Dendritic cell treated with granulocyte-macrophage colony-stimulating factor and Interleukin-4, amounts not matched to agents 40 ng/mL and 50 ng/mL, for 4 days (primary cell): ENCODE data around the gene SAMD9L.
"Not testable (repeated sequence)": the region's sequence is repeated elsewhere in the genome, so short reads cannot be mapped to it uniquely, and the experiment has no call there.

Experiments used
- H3K27ac Mint-ChIP-seq: one replicate; pipeline ENCODE4 v1.8.0; 2022; ENCODE audit warnings: mild to moderate bottlenecking, mixed read lengths
- H3K27me3 Mint-ChIP-seq: one replicate; pipeline ENCODE4 v1.8.0; 2022; ENCODE audit warnings: mild to moderate bottlenecking, mixed read lengths
- H3K36me3 Mint-ChIP-seq: one replicate; pipeline ENCODE4 v1.8.0; 2022; ENCODE audit warnings: low read depth, mixed read lengths
- H3K4me1 Mint-ChIP-seq: one replicate; pipeline ENCODE4 v1.8.0; 2022; ENCODE audit warnings: low read depth, mixed read lengths
- H3K4me3 Mint-ChIP-seq: one replicate; pipeline ENCODE4 v1.8.0; 2022; ENCODE audit warnings: mild to moderate bottlenecking, moderate library complexity, mixed read lengths
- H3K9me3 Mint-ChIP-seq: one replicate; pipeline ENCODE4 v1.8.0; 2022; ENCODE audit warnings: mixed read lengths
- intact Hi-C: fragments of 100-400 bp; cut with micrococcal nuclease; formaldehyde crosslinking; loops from one replicate; pipeline ENCODE4 v1.15.0; 2022

Gene SAMD9L

GRCh38 chr7:93132216-93132615, 16.0 kb downstream of the SAMD9L start:
- H3K9me3 Mint-ChIP-seq = peaks cover 74% of the 10 kb centered on the region
- H3K27me3 Mint-ChIP-seq = no peaks in the 10 kb centered on the region
- H3K36me3 Mint-ChIP-seq = peaks cover 44% of the 10 kb centered on the region
- H3K27ac Mint-ChIP-seq = no peak overlapping the region
- intact Hi-C loops = no loop called here
- no peaks in the 10 kb centered on the region for H3K4me1 Mint-ChIP-seq
- H3K4me3 Mint-ChIP-seq = no peak overlapping the region

GRCh38 chr7:93126954-93127353, 21.2 kb downstream of the SAMD9L start:
- H3K4me3 Mint-ChIP-seq, H3K27ac Mint-ChIP-seq, intact Hi-C loops, H3K27me3 Mint-ChIP-seq, H3K36me3 Mint-ChIP-seq, H3K4me1 Mint-ChIP-seq: not testable (repeated sequence)
- H3K9me3 Mint-ChIP-seq = peaks cover 47% of the 10 kb centered on the region

GRCh38 chr7:93123532-93123931, 24.7 kb downstream of the SAMD9L start:
- Mint-ChIP-seq H3K4me1 (peaks cover 24% of the 10 kb centered on the region), H3K9me3 (peaks cover 29% of the 10 kb centered on the region)
- H3K27me3 Mint-ChIP-seq, intact Hi-C loops, H3K4me3 Mint-ChIP-seq, H3K36me3 Mint-ChIP-seq, H3K27ac Mint-ChIP-seq: not testable (repeated sequence)

GRCh38 chr7:93120592-93121549, 27.3 kb downstream of the SAMD9L start:
- H3K4me1 Mint-ChIP-seq = peaks cover 42% of the 10 kb centered on the region
- H3K36me3 Mint-ChIP-seq = peaks cover 8% of the 10 kb centered on the region
- H3K27ac Mint-ChIP-seq = no peak overlapping the region
- H3K9me3 Mint-ChIP-seq = peaks cover 29% of the 10 kb centered on the region
- intact Hi-C loops = no loop called here
- no peaks in the 10 kb centered on the region for H3K27me3 Mint-ChIP-seq
- no peak overlapping the region for H3K4me3 Mint-ChIP-seq

GRCh38 chr7:93119191-93119905, 28.8 kb downstream of the SAMD9L start:
- intact Hi-C loops = loop anchor here (2.0 to 5.0 kb wide), 2 partner anchors 29 to 113 kb away; partner anchors contain the start of genes SAMD9L and VPS50
- Mint-ChIP-seq H3K4me3 (no peak overlapping the region), H3K27ac (peak overlapping the region; percentile 49), H3K27me3 (no peaks in the 10 kb centered on the region), H3K36me3 (peaks cover 17% of the 10 kb centered on the region), H3K4me1 (peaks cover 53% of the 10 kb centered on the region), H3K9me3 (peaks cover 30% of the 10 kb centered on the region)

- Mint-ChIP-seq H3K36me3 (peaks cover 31% of the 10 kb centered on the region), H3K27ac (peak within 1 kb of the TSS; percentile 73), H3K27me3 (no peaks in the 10 kb centered on the region), H3K4me3 (peak within 1 kb of the TSS; percentile 81), H3K9me3 (peaks cover 25% of the 10 kb centered on the region), H3K4me1 (peaks cover 54% of the 10 kb centered on the region)
- intact Hi-C loops = loop anchor here (2.0 to 5.0 kb wide), 2 partner anchors 31 to 114 kb away; partner anchors contain the start of genes SAMD9L and VPS50
Measured at GRCh38 chr7:93117852-93118530, 30.2 kb downstream of the SAMD9L start, which contains the start of gene SAMD9. TSS of gene SAMD9 (minus strand) at chr7:93117979. CDS start at chr7:93106097, 11,882 bp downstream.

- peaks cover 30% of the 10 kb centered on the region for H3K9me3 Mint-ChIP-seq
- H3K27ac Mint-ChIP-seq = peak overlapping the region; percentile 73
- H3K27me3 Mint-ChIP-seq = no peaks in the 10 kb centered on the region
- peaks cover 37% of the 10 kb centered on the region for H3K36me3 Mint-ChIP-seq
- H3K4me3 Mint-ChIP-seq = peak overlapping the region; percentile 81
- peaks cover 54% of the 10 kb centered on the region for H3K4me1 Mint-ChIP-seq
- intact Hi-C loops = loop anchor here (5.0 kb wide), 1 partner anchor 115 kb away; the partner anchor contains the start of gene VPS50
Measured at GRCh38 chr7:93117327-93117726, 30.9 kb downstream of the SAMD9L start.

GRCh38 chr7:93115796-93116195, 32.4 kb downstream of the SAMD9L start:
- Mint-ChIP-seq H3K36me3 (peaks cover 52% of the 10 kb centered on the region), H3K27me3 (no peaks in the 10 kb centered on the region), H3K4me1 (peaks cover 50% of the 10 kb centered on the region), H3K9me3 (peaks cover 42% of the 10 kb centered on the region), H3K4me3 (peak overlapping the region; percentile 24), H3K27ac (no peak overlapping the region)
- intact Hi-C loops = loop anchor here (5.0 kb wide), 1 partner anchor 117 kb away; the partner anchor contains the start of gene VPS50

GRCh38 chr7:93108003-93108402, 40.2 kb downstream of the SAMD9L start:
- H3K27me3 Mint-ChIP-seq = no peaks in the 10 kb centered on the region
- H3K36me3 Mint-ChIP-seq = peaks cover 97% of the 10 kb centered on the region
- H3K4me1 Mint-ChIP-seq = no peaks in the 10 kb centered on the region
- intact Hi-C loops = no loop called here
- H3K27ac Mint-ChIP-seq = no peak overlapping the region
- no peak overlapping the region for H3K4me3 Mint-ChIP-seq
- peaks cover 97% of the 10 kb centered on the region for H3K9me3 Mint-ChIP-seq

GRCh38 chr7:93097388-93097787, 50.8 kb downstream of the SAMD9L start:
- Mint-ChIP-seq H3K9me3 (peaks cover 37% of the 10 kb centered on the region), H3K4me3 (no peak overlapping the region), H3K4me1 (no peaks in the 10 kb centered on the region), H3K36me3 (peaks cover 1% of the 10 kb centered on the region), H3K27ac (no peak overlapping the region), H3K27me3 (no peaks in the 10 kb centered on the region)
- intact Hi-C loops = no loop called here

- Mint-ChIP-seq H3K27ac (no peak overlapping the region), H3K4me1 (no peaks in the 10 kb centered on the region), H3K27me3 (no peaks in the 10 kb centered on the region), H3K9me3 (no peaks in the 10 kb centered on the region), H3K36me3 (no peaks in the 10 kb centered on the region), H3K4me3 (no peak overlapping the region)
- intact Hi-C loops = loop anchor here (1.0 kb wide), 1 partner anchor 135 kb away; no protein-coding TSS in a partner anchor
Measured at GRCh38 chr7:93092757-93093370, 55.3 kb downstream of the SAMD9L start.
